ENCODE data around the gene RPA3. TPM values are rescaled to one million over a fixed set of nuclear protein-coding genes. Genes with fewer than 3 reads are reported as not detected.

RPA3 gene
- total RNA-seq, 1 experiment from 2014 or later, result 108 TPM

GRCh38 chr7:7699970-7700369, 18.4 kb downstream of the RPA3 start:
- Histone ChIP-seq H4K5ac (ENCODE audit: insufficient read length, low read depth, low read length) (no peak overlapping the region), H3K27me3 (ENCODE audit: insufficient read depth, low read length) (no peaks in the 10 kb centered on the region), H3T11ph (ENCODE audit: low read length) (no peak overlapping the region), H2BK20ac (ENCODE audit: low read depth, low read length, poor library complexity, severe bottlenecking) (no peak overlapping the region), H2AK5ac (ENCODE audit: insufficient read length, low read length) (no peak overlapping the region), H3K9me3 (ENCODE audit: control insufficient read depth, low read depth, low read length) (no peaks in the 10 kb centered on the region), H3K4me2 (ENCODE audit: insufficient read depth, insufficient read length, low read length) (no peak overlapping the region), H3K9ac (ENCODE audit: extremely low read depth, insufficient read length, low read length) (no peak overlapping the region), H3K79me1 (ENCODE audit: insufficient read depth, low read depth, low read length, poor library complexity, severe bottlenecking) (no peaks in the 10 kb centered on the region), H4K20me1 (ENCODE audit: control insufficient read depth, insufficient read depth, insufficient read length) (no peaks in the 10 kb centered on the region), H2BK15ac (ENCODE audit: low read depth, low read length) (no peak overlapping the region), H4K91ac (ENCODE audit: insufficient read length, low read depth, low read length) (no peak overlapping the region), H3K4me1 (ENCODE audit: insufficient read depth, low read length) (no peaks in the 10 kb centered on the region), H3K27ac (ENCODE audit: insufficient read length, low read depth, low read length) (no peak overlapping the region), H3K56ac (ENCODE audit: insufficient read length, low read depth, low read length) (no peak overlapping the region), H3K23ac (ENCODE audit: insufficient read length, low read depth, low read length) (no peak overlapping the region), H2BK120ac (ENCODE audit: low read depth, low read length, poor library complexity, severe bottlenecking) (no peak overlapping the region), H3K4ac (ENCODE audit: low read depth, low read length) (no peak overlapping the region), H2BK5ac (ENCODE audit: insufficient read length, low read length) (no peak overlapping the region), H2AFZ (ENCODE audit: low read length) (no peak overlapping the region), H3K18ac (ENCODE audit: insufficient read length, low read depth, low read length) (no peak overlapping the region), H3K14ac (ENCODE audit: insufficient read depth, low read length) (no peak overlapping the region), H3K23me2 (ENCODE audit: insufficient read length, low read depth, low read length, poor library complexity, severe bottlenecking) (no peaks in the 10 kb centered on the region), H4K8ac (replicated peaks; ENCODE audit: insufficient read length, low read depth, low read length) (no peak overlapping the region), H2BK12ac (ENCODE audit: insufficient read length, low read depth, low read length) (no peak overlapping the region), H3K79me2 (ENCODE audit: insufficient read depth, low read length) (no peaks in the 10 kb centered on the region)
- Mint-ChIP-seq H3K27me3 (ENCODE audit: low read depth) (no peaks in the 10 kb centered on the region), H3K4me1 (peaks cover 10 to 12% of the 10 kb centered on the region in 2 experiments), H3K9me3 (no peaks in the 10 kb centered on the region), H3K4me3 (no peak overlapping the region), H3K27ac (no peak overlapping the region), H3K36me3 (ENCODE audit: insufficient read depth in 1 of 3, low read depth in 3 of 3) (no peaks in the 10 kb centered on the region; a peak in 1 of 7 replicates)
- no peak for DNase-seq
- TF ChIP-seq CTCF (conservative IDR thresholded peaks at IDR 0.05), result no peak
